K562 (cell line): Measurements from ENCODE around the gene HYAL1. TPM values are rescaled to one million over a fixed set of nuclear protein-coding genes. Genes with fewer than 3 reads are reported as not detected.

Source experiments
- BACH1 ChIP-seq: fragments of 200-800 bp; sonication (Bioruptor generic); IDR thresholded peaks from 2 replicates; pipeline ENCODE4 v1.6.1; 2016; ENCODE audit warnings: missing genetic modification characterization, missing compliant biosample characterization
- FOXK2 ChIP-seq, 2 experiments: fragments of 450-650 bp; IDR thresholded peaks in 1 of 2; conservative IDR thresholded peaks in 1 of 2; 2 replicates each; pipeline ENCODE4 v1.6.1; 2016; ENCODE audit warnings: low read depth in 2 of 2, mild to moderate bottlenecking in 1 of 2
- HCFC1 ChIP-seq: IDR thresholded peaks from 2 replicates; pipeline ENCODE4 v1.6.1; 2012; ENCODE audit warnings: low read depth, low read length, improper control_type of control experiment
- L3MBTL2 ChIP-seq: fragments of 450-650 bp; IDR thresholded peaks from 2 replicates; pipeline ENCODE4 v1.6.1; 2016; ENCODE audit warnings: mild to moderate bottlenecking, moderate library complexity
- MAFK ChIP-seq: IDR thresholded peaks from 2 replicates; pipeline ENCODE4 v1.6.1; 2011; ENCODE audit warnings: low read length, improper control_type of control experiment
- MEF2D ChIP-seq: conservative IDR thresholded peaks from 2 replicates; pipeline ENCODE4 v1.6.1; 2016; ENCODE audit warnings: low read depth, missing genetic modification characterization, missing compliant biosample characterization
- NONO ChIP-seq, 2 experiments: fragments of 200-400 bp in 1 of 2; fragments of 450-650 bp in 1 of 2; formaldehyde crosslinking in 1 of 2; IDR thresholded peaks; 2 replicates each; pipeline ENCODE4 v1.6.1; 2017; ENCODE audit warnings: low read depth in 2 of 2, mild to moderate bottlenecking in 2 of 2, moderate library complexity in 2 of 2, low read length in 1 of 2
- POLR2AphosphoS2 ChIP-seq: IDR thresholded peaks from 2 replicates; pipeline ENCODE4 v1.6.1; 2012; ENCODE audit warnings: low read length, improper control_type of control experiment
- POLR2G ChIP-seq: fragments of 200-400 bp; formaldehyde crosslinking; IDR thresholded peaks from 2 replicates; pipeline ENCODE4 v1.6.1; 2017; ENCODE audit warnings: low read depth, mild to moderate bottlenecking, antibody characterized with exemption, low read length, moderate library complexity
- RBM39 ChIP-seq: fragments of 200-400 bp; formaldehyde crosslinking; optimal IDR thresholded peaks from 2 replicates; pipeline ENCODE3; 2018; ENCODE audit warnings: low read depth, low read length
- SMAD2 ChIP-seq: fragments of 150-350 bp; IDR thresholded peaks from 2 replicates; pipeline ENCODE4 v1.6.1; 2014; ENCODE audit warnings: low read depth, mild to moderate bottlenecking, low read length
- SMAD4 ChIP-seq: fragments of 250-450 bp; sonication (Bioruptor Pico); conservative IDR thresholded peaks from 2 replicates; pipeline ENCODE4 v1.8.0; 2021; ENCODE audit warnings: inconsistent platforms, mild to moderate bottlenecking, moderate library complexity
- SUPT5H ChIP-seq: fragments of 450-650 bp; IDR thresholded peaks from 2 replicates; pipeline ENCODE4 v1.6.1; 2016
- ZNF224 ChIP-seq: sonication (generic); formaldehyde crosslinking; IDR thresholded peaks from 2 replicates; pipeline ENCODE4 v1.8.0; 2022; ENCODE audit warnings: mild to moderate bottlenecking, missing genetic modification reagents
- ZNF445 ChIP-seq: fragments of 250-450 bp; sonication (Bioruptor Pico); IDR thresholded peaks from 2 replicates; pipeline ENCODE4 v1.4.0; 2020; ENCODE audit warnings: low read depth, mild to moderate bottlenecking, moderate library complexity
- ZNF77 ChIP-seq: fragments of 250-450 bp; sonication (Bioruptor Pico); IDR thresholded peaks from 2 replicates; pipeline ENCODE4 v1.5.0; 2020
- polyA plus RNA-seq, 8 experiments: library from polyadenylated mRNA; depleted of rRNA in 4 of 8; stranded (reverse) in 5 of 8; unstranded in 3 of 8; fragments of >200 nt; fragmentation: Nextera tagmentation in 2 of 8; fragmentation: Illumina TruSeq in 1 of 8; extraction: Ambion mirVana in 2 of 8; extraction: Trizol in 1 of 8; gene quantifications; 2 replicates each; pipeline versions ENCODE4 v1.2.1 to v1.2.3, GENCODE V29; 2011 to 2014; ENCODE audit warnings: inconsistent platforms in 1 of 8, missing spikeins in 1 of 8
- total RNA-seq, 7 experiments: library from RNA; depleted of rRNA in 6 of 7; stranded (reverse); fragments of >200 nt in 6 of 7; fragmentation: Illumina TruSeq in 2 of 7; extraction: Trizol in 2 of 7; gene quantifications; 2 replicates each; pipeline versions ENCODE4 v1.2.1 to v1.2.3, GENCODE V29; 2011 to 2021; ENCODE audit warnings: low replicate concordance in 1 of 7
- TF ChIP-seq, protein P1 (sequence below): fragments of 250-450 bp; sonication (Bioruptor Pico); IDR thresholded peaks from 2 replicates; pipeline ENCODE4 v1.5.0; 2021; ENCODE audit warnings: mild to moderate bottlenecking, borderline replicate concordance
- TF ChIP-seq, protein P2 (sequence below): sonication (generic); formaldehyde crosslinking; IDR thresholded peaks from 2 replicates; pipeline ENCODE4 v1.8.0; 2022; ENCODE audit warnings: mild to moderate bottlenecking, low read depth, missing genetic modification reagents
- TF ChIP-seq, protein P3 (sequence below): IDR thresholded peaks from 2 replicates; pipeline ENCODE4 v1.6.1; 2011; ENCODE audit warnings: borderline replicate concordance, low read depth, mild to moderate bottlenecking, moderate library complexity, low read length; ENCODE audit not compliant: insufficient read depth, poor library complexity, severe bottlenecking
- TF ChIP-seq, protein P4 (sequence below): sonication (generic); formaldehyde crosslinking; IDR thresholded peaks from 2 replicates; pipeline ENCODE4 v1.8.1; 2023; ENCODE audit warnings: mild to moderate bottlenecking, missing genetic modification reagents, moderate library complexity

The HYAL1 gene
- total and polyA plus RNA-seq, 9 of the 15 experiments (the other 6 are each of a cell fraction or from before 2014, with no cell fraction given): 1.4 to 8.5 (median 4.7) TPM

DNA sequence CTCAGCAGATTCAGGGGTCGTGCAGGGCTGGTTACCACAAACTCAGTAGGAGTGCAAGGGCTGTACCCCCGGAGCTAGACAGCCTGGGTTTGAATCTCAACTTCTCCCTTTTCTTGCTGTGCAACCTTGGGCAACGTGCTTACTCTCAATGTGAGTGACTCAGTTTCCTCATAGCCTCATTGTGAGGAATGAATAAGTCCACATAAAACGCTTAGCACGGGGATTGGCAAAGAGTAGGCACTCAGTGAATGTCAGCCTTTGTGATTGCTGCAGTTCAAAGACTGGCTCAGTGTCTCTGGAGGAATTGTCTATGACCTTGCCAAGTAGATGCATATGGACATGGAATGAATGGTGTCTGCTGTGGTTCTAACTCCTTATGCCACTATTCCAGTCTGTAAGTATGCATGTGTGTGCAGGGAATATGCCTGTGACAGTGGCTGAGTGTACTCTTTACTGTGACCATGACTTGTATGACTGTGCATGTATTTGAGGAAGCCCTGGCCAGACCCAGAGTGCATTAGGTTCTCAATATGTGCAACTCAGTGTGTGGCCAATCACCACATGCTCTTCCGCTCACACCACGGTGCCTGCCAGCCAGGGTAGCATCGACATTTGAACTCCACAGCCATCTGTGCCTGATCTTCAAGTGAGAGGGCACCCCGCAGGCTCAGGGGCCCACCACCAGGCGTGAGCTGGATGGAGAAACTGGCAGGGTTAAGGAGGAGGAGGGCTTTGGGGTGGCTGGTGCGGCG, 3.3 kb downstream of the HYAL1 start (continued):
- TF ChIP-seq, protein P1, sequence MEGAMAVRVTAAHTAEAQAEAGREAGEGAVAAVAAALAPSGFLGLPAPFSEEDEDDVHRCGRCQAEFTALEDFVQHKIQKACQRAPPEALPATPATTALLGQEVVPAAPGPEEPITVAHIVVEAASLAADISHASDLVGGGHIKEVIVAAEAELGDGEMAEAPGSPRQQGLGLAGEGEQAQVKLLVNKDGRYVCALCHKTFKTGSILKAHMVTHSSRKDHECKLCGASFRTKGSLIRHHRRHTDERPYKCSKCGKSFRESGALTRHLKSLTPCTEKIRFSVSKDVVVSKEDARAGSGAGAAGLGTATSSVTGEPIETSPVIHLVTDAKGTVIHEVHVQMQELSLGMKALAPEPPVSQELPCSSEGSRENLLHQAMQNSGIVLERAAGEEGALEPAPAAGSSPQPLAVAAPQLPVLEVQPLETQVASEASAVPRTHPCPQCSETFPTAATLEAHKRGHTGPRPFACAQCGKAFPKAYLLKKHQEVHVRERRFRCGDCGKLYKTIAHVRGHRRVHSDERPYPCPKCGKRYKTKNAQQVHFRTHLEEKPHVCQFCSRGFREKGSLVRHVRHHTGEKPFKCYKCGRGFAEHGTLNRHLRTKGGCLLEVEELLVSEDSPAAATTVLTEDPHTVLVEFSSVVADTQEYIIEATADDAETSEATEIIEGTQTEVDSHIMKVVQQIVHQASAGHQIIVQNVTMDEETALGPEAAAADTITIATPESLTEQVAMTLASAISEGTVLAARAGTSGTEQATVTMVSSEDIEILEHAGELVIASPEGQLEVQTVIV (CRISPR knock-in tag): no peak
- TF ChIP-seq NONO (IDR thresholded peaks at IDR 0.05; ENCODE audit: low read depth in 2 of 2, low read length in 1 of 2): 0 out of 4 replicates have a peak, but pooled peaks of 1 of the 2 experiments have one; percentile 25
- TF ChIP-seq RBM39: no peak
- TF ChIP-seq SMAD2: no peak
- 0 out of 4 replicates have a peak, but pooled peaks of 1 of the 2 experiments have one; percentile 43 for TF ChIP-seq FOXK2 (conservative IDR thresholded peaks at IDR 0.05 in 1 of 2, IDR thresholded peaks at IDR 0.05 in 1 of 2; ENCODE audit: low read depth in 2 of 2)
- TF ChIP-seq ZNF445 (CRISPR knock-in tag): no peak
- TF ChIP-seq MAFK: peak; percentile 9; the same call in 1 of the 2 replicates
- TF ChIP-seq POLR2G: peak; percentile 42; the same call in 1 of the 2 replicates
- no peak; the same call in 1 of the 2 replicates for TF ChIP-seq SUPT5H
- TF ChIP-seq ZNF224: 0 out of 2 replicates have a peak, but pooled peaks have one; percentile 57
- no peak for TF ChIP-seq POLR2AphosphoS2
- TF ChIP-seq, protein P2, sequence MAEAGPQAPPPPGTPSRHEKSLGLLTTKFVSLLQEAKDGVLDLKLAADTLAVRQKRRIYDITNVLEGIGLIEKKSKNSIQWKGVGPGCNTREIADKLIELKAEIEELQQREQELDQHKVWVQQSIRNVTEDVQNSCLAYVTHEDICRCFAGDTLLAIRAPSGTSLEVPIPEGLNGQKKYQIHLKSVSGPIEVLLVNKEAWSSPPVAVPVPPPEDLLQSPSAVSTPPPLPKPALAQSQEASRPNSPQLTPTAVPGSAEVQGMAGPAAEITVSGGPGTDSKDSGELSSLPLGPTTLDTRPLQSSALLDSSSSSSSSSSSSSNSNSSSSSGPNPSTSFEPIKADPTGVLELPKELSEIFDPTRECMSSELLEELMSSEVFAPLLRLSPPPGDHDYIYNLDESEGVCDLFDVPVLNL: no peak
- no peak for TF ChIP-seq ZNF77 (CRISPR knock-in tag)
- TF ChIP-seq BACH1: no peak
- no peak; the same call in 1 of the 2 replicates for TF ChIP-seq SMAD4 (CRISPR knock-in tag)
- 0 out of 2 replicates have a peak, but pooled peaks have one; percentile 15 for TF ChIP-seq MEF2D (tag)
- TF ChIP-seq, protein P3, sequence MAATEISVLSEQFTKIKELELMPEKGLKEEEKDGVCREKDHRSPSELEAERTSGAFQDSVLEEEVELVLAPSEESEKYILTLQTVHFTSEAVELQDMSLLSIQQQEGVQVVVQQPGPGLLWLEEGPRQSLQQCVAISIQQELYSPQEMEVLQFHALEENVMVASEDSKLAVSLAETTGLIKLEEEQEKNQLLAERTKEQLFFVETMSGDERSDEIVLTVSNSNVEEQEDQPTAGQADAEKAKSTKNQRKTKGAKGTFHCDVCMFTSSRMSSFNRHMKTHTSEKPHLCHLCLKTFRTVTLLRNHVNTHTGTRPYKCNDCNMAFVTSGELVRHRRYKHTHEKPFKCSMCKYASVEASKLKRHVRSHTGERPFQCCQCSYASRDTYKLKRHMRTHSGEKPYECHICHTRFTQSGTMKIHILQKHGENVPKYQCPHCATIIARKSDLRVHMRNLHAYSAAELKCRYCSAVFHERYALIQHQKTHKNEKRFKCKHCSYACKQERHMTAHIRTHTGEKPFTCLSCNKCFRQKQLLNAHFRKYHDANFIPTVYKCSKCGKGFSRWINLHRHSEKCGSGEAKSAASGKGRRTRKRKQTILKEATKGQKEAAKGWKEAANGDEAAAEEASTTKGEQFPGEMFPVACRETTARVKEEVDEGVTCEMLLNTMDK: no peak
- TF ChIP-seq HCFC1: no peak
- TF ChIP-seq L3MBTL2: peak; percentile 60
- TF ChIP-seq, protein P4, sequence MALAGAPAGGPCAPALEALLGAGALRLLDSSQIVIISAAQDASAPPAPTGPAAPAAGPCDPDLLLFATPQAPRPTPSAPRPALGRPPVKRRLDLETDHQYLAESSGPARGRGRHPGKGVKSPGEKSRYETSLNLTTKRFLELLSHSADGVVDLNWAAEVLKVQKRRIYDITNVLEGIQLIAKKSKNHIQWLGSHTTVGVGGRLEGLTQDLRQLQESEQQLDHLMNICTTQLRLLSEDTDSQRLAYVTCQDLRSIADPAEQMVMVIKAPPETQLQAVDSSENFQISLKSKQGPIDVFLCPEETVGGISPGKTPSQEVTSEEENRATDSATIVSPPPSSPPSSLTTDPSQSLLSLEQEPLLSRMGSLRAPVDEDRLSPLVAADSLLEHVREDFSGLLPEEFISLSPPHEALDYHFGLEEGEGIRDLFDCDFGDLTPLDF: no peak
